ENCODE data around the gene MZT2A.
"Not testable (repeated sequence)": the region's sequence is repeated elsewhere in the genome, so short reads cannot be mapped to it uniquely, and the experiment has no call there.

The MZT2A gene

DNA sequence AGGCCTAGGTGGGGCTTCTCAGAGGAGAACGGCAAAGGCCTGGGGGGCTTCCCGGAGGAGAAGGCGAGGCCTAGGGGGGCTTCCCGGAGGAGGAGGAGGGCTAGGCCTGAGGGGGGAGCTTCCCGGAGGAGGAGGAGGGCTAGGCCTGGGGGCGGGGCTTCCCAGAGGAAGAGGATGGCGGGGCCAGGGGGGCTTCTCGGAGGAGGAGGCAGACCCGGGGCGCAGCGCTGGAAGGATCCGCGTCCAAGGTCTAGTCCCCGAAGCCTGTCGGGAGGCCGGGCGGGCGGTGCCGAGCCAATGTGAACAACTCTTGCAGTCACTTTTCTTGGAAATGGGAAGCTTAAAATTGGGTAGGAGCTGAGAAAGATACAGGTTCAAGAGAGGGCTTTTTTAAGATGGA, 46.3 kb downstream of the MZT2A start:
- no peak for DNase-seq

DNA sequence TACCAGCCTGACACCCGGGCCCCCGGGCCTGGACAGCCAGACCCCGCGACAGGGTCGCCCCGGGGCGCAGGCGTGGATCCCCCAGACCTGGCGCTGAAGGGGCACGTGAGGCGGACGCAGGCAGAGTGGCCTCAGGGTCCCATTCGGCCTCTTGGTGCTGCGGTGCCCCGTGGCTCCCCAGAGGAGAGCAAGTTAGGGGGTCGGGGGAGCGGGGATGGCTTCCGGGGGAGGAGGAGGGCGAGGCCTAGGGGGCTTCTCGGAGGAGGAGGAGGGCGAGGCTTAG, 46.7 kb downstream of the MZT2A start:
- DNase-seq = not testable (repeated sequence)

DNA sequence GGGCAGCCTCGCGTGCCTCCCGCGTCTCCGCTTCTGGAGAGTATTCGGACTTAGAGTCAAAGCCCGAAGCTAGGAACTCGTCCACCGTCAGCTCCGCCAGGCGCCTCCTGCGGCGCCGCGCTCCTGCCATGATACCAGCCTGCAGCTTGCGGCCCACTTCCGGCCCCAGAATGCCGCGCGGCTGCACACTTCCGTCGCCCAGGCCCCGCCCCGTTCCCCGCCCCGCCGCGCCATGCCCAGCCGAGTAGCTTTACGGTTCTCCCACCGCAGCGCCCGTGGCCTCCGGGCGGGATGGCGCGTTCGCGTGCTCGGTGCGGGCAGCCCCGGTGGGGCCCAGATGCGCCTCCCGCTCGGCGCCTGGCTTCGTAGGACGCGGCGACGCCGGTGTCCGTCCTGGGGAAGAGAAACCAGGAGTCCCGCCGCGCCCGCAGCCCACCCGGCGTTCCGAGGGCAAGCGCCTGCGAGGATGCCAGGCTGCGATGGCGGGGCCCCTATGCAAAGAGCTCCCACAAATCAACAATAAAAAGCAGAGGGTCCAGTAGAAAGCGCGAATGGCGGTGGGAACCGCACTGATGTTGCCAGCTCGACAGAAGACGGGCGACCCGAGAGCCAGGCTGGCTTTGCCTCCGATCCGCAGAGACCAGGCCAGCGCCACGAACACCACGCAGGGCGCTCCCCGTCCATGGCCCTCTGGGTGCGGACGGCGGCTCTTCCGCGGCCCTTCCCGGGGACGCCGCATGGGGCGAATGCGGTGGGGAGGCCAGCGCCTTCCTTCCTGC, 47.3 kb downstream of the MZT2A start:
- not testable (repeated sequence) for DNase-seq

DNA sequence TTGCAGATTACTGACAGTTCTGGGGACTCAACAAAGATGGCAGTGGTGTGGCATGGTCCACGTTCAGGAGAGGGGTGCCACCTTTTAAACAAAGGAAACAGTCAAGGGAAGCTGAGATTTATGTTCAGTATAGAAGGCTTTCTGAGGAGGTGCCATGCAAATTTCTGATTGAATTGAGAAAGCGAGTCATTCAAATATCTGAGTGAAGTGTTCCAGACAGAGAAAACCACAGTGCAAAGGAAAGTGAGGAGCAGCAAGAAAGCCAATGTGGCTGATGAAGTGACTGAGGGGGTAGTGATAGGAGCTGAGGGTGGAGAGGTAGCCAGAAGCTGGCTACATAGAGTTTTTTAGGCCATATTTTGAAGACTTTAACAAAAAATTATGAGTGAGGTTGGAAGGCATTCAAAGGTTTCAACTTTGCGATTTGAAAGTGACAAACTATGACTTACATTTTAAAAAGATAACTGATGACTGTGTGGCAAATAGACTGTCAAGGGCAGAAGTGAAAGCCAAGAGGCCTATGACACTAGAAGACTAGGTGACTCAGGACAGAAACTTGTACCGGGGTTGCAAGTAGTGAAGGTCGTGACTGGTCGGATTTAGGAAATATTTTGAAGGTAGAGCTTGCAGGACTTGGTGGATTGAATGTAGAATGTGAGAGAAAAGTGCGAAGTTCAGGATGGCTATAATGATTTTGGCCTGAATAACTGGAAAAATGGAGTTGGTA, 51.3 kb downstream of the MZT2A start:
- not testable (repeated sequence) for DNase-seq

Data from retina (tissue), 1 donor.